Sigmoid colon (tissue), 4 donors: ENCODE data around the gene MEIOSIN.

Experiments
- CTCF ChIP-seq, 4 experiments: fragments of 450-650 bp in 3 of 4; fragments of 200-600 bp in 1 of 4; IDR thresholded peaks; one replicate each; pipeline ENCODE4 v1.5.1; 2016 to 2019; ENCODE audit warnings: antibody characterized with exemption in 4 of 4, mild to moderate bottlenecking in 3 of 4, moderate library complexity in 2 of 4
- EP300 ChIP-seq, 4 donors: sonication (generic); formaldehyde crosslinking; IDR thresholded peaks; one replicate each; pipeline ENCODE4 v1.6.1; 2017; ENCODE audit warnings: antibody characterized with exemption in 4 of 4

DNA sequence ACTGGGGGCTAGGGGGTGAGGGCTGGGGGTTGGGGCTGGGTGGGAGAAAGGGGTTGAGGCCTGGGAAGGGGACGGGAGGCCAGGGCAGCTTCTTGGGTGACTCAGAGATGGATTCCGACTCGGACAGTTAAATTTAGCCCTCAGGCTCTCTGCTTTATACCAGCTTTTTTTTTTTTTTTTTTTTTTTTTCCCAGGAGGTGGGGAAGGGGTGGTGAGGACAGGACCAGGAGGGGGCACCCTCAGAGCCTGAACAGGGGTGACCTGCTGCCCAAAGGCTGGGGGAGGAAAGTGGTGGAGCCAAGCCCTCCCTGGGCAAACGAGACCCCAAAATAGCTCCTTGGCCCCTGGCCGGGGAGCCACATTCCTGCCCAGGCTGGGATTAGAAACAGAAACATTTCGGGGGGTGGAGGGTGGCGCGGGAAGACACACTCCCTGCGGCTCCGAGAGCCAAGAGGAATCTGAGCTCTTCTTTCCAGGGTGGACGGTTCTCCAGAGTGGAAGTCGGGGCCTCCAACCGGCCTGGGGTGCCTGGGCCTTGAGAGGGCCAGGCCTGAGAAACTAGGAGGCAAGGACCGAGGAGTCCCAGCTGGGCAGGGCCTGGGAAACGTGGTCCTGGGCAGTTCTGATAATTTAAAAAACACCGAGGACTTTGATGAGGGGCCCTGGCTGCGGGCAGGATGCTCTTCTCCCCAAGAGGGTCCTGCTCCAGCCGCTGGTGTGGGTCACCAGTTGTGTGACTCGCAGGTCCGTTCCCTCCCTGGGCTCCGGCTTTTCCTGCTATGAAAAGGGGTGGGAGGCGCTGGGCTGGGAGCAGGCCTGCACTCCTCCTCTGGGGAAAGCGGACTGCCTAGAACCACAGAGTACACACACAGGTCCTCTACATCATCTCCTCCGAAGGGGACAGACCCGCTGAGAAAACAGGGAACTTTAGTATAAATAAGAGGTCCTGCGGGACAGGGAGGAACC lies 49.9 kb downstream of the MEIOSIN start:
- TF ChIP-seq CTCF (IDR thresholded peaks at IDR 0.05), result no peak
- TF ChIP-seq EP300 (IDR thresholded peaks at IDR 0.05), result peak in 3 of 4 donors; percentile 52 to 69 (median 68)
